Endodermal cell (in vitro differentiated cells): ENCODE results near the gene PIAS3. TPM values are rescaled to one million over a fixed set of nuclear protein-coding genes. Genes with fewer than 3 reads are reported as not detected.

ENCODE experiments used
- DNase-seq: peaks from one replicate; pipeline ENCODE4 v3.0.0-alpha.2; 2017
- H3K27ac ChIP-seq: 2 replicates; pipeline ENCODE4 v1.5.1; 2013; ENCODE audit warnings: mild to moderate bottlenecking, low read depth, low read length, moderate library complexity
- H3K27me3 ChIP-seq: 2 replicates; pipeline ENCODE4 v1.6.1; 2013; ENCODE audit warnings: mild to moderate bottlenecking, low read length, moderate library complexity; ENCODE audit not compliant: insufficient read depth, control insufficient read depth, poor library complexity, severe bottlenecking
- H3K36me3 ChIP-seq: 2 replicates; pipeline ENCODE4 v1.7.0; 2013; ENCODE audit warnings: mild to moderate bottlenecking, low read length, moderate library complexity; ENCODE audit not compliant: control insufficient read depth, insufficient read depth
- H3K4me1 ChIP-seq: one replicate; pipeline ENCODE4 v1.7.0; 2013; ENCODE audit warnings: low read length; ENCODE audit not compliant: control insufficient read depth, insufficient read depth
- H3K4me3 ChIP-seq: 2 replicates; pipeline ENCODE4 v1.5.1; 2013; ENCODE audit warnings: mild to moderate bottlenecking, low read length, moderate library complexity
- H3K9ac ChIP-seq: 2 replicates; pipeline ENCODE4 v1.6.1; 2013; ENCODE audit warnings: mild to moderate bottlenecking, low read length, moderate library complexity; ENCODE audit not compliant: poor library complexity, severe bottlenecking; ENCODE audit errors: extremely low read depth
- H3K9me3 ChIP-seq: 2 replicates; pipeline ENCODE4 v1.6.1; 2013; ENCODE audit warnings: mild to moderate bottlenecking, low read length, moderate library complexity; ENCODE audit not compliant: control insufficient read depth
- H3K27ac Mint-ChIP-seq: 2 replicates; pipeline ENCODE4 v1.8.0; 2020; ENCODE audit warnings: mixed read lengths
- H3K27me3 Mint-ChIP-seq: 2 replicates; pipeline ENCODE4 v1.8.0; 2021; ENCODE audit warnings: mild to moderate bottlenecking, mixed read lengths; ENCODE audit not compliant: insufficient read depth
- H3K36me3 Mint-ChIP-seq: 2 replicates; pipeline ENCODE4 v1.8.0; 2020; ENCODE audit warnings: low read depth, mixed read lengths
- H3K4me1 Mint-ChIP-seq: 2 replicates; pipeline ENCODE4 v1.8.0; 2020; ENCODE audit warnings: mixed read lengths
- H3K4me3 Mint-ChIP-seq: 2 replicates; pipeline ENCODE4 v1.8.0; 2020; ENCODE audit warnings: mild to moderate bottlenecking, moderate library complexity, mixed read lengths
- H3K9me3 Mint-ChIP-seq: 2 replicates; pipeline ENCODE4 v1.8.0; 2020; ENCODE audit warnings: mild to moderate bottlenecking, mixed read lengths
- WGBS, 2 experiments: methylation state at CpG; one replicate each; pipeline versions ENCODE4 v1.1.5 to v1.1.7; 2013; ENCODE audit warnings: missing lambda C conversion rate in 2 of 2, mixed read lengths in 1 of 2; ENCODE audit not compliant: insufficient coverage in 1 of 2, insufficient read length in 1 of 2; 5-methylcytosine and 5-hydroxymethylcytosine counted together
- total RNA-seq, 2 donors: library from RNA; stranded (reverse); fragmentation: NEBNext Ultra II Directional in 1 of 2; extraction: Animal tissue kit (Norgen Biotek cat#: 25700) in 1 of 2; gene quantifications; 2 replicates in 1 of 2; 3 replicates in 1 of 2; pipeline ENCODE4 v1.2.1, GENCODE V29; 2021
- TF ChIP-seq, protein P1 (sequence below): fragments of 200-600 bp; sonication (generic); conservative IDR thresholded peaks from 2 replicates; pipeline ENCODE4 v1.5.0; 2021; ENCODE audit warnings: antibody characterized with exemption, mild to moderate bottlenecking

PIAS3 gene
- total RNA-seq, 2 donors from 2014 or later: 44.8 to 53.4 TPM

DNA sequence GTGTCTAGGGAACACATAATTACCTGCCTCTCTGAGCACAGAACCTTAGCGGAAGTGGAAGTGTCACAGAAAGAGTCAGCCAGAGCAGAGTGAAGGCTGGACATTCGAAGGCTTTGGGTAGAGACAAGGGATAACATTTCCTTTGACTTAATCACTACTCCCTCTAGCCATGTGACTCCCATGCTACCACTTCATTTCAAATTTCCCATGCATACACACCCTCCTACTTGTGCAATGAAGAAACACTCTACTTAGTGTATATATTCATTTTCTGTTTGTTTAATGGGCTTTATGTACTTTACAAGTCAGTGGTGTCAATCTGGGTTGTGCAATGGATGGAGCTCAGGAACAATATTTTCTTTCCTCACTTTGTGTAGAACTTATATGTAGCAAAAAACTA, 19.8 kb upstream of the PIAS3 start:
- no peak overlapping the region for H3K4me3 Mint-ChIP-seq
- H3K9me3 Mint-ChIP-seq: no peaks in the 10 kb centered on the region
- peaks cover 13% of the 10 kb centered on the region for H3K4me1 Mint-ChIP-seq
- H3K27me3 ChIP-seq: peaks cover 26% of the 10 kb centered on the region
- H3K36me3 ChIP-seq: no peaks in the 10 kb centered on the region
- no peak overlapping the region for H3K4me3 ChIP-seq
- H3K36me3 Mint-ChIP-seq: no peaks in the 10 kb centered on the region
- H3K27ac ChIP-seq: no peak overlapping the region
- no peaks in the 10 kb centered on the region for H3K9me3 ChIP-seq
- peaks cover 59% of the 10 kb centered on the region for H3K27me3 Mint-ChIP-seq
- DNase-seq: no peak
- no peak overlapping the region for H3K27ac Mint-ChIP-seq
- H3K9ac ChIP-seq: no peak overlapping the region
- WGBS, 2 experiments: 96% methylated on average over 2 of the region's 2 CpGs; no CpG with 5 or more reads in 1 of the 2 experiments
- peaks cover 8% of the 10 kb centered on the region for H3K4me1 ChIP-seq
- TF ChIP-seq, protein P1, sequence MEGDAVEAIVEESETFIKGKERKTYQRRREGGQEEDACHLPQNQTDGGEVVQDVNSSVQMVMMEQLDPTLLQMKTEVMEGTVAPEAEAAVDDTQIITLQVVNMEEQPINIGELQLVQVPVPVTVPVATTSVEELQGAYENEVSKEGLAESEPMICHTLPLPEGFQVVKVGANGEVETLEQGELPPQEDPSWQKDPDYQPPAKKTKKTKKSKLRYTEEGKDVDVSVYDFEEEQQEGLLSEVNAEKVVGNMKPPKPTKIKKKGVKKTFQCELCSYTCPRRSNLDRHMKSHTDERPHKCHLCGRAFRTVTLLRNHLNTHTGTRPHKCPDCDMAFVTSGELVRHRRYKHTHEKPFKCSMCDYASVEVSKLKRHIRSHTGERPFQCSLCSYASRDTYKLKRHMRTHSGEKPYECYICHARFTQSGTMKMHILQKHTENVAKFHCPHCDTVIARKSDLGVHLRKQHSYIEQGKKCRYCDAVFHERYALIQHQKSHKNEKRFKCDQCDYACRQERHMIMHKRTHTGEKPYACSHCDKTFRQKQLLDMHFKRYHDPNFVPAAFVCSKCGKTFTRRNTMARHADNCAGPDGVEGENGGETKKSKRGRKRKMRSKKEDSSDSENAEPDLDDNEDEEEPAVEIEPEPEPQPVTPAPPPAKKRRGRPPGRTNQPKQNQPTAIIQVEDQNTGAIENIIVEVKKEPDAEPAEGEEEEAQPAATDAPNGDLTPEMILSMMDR: no peak

- Histone ChIP-seq H3K27ac (no peak overlapping the region), H3K4me1 (peaks cover 8% of the 10 kb centered on the region), H3K9me3 (no peaks in the 10 kb centered on the region), H3K36me3 (no peaks in the 10 kb centered on the region), H3K27me3 (peaks cover 26% of the 10 kb centered on the region), H3K9ac (no peak overlapping the region), H3K4me3 (no peak overlapping the region)
- Mint-ChIP-seq H3K27ac (no peak overlapping the region), H3K4me3 (no peak overlapping the region), H3K4me1 (peaks cover 15% of the 10 kb centered on the region), H3K9me3 (no peaks in the 10 kb centered on the region), H3K27me3 (peaks cover 59% of the 10 kb centered on the region), H3K36me3 (no peaks in the 10 kb centered on the region)
- 83 to 88% methylated on average over 5 to 7 of the region's 7 CpGs for WGBS, 2 experiments
- TF ChIP-seq, protein P1: no peak
- no peak for DNase-seq
Observed at GRCh38 chr1:145877923-145878486, 19.1 kb upstream of the PIAS3 start.

- H3K27me3 Mint-ChIP-seq: peaks cover 62% of the 10 kb centered on the region
- Histone ChIP-seq H3K4me3 (no peak overlapping the region), H3K36me3 (no peaks in the 10 kb centered on the region), H3K9ac (no peak overlapping the region), H3K4me1 (peaks cover 5% of the 10 kb centered on the region), H3K27ac (no peak overlapping the region), H3K27me3 (peaks cover 37% of the 10 kb centered on the region), H3K9me3 (no peaks in the 10 kb centered on the region)
- 93 to 94% methylated on average over 12 of the region's 12 CpGs for WGBS, 2 experiments
- peaks cover 24% of the 10 kb centered on the region for H3K4me1 Mint-ChIP-seq
- no peaks in the 10 kb centered on the region for H3K9me3 Mint-ChIP-seq
- H3K27ac Mint-ChIP-seq: no peak overlapping the region
- no peak for DNase-seq
- no peak overlapping the region for H3K4me3 Mint-ChIP-seq
- H3K36me3 Mint-ChIP-seq: no peaks in the 10 kb centered on the region
- TF ChIP-seq, protein P1: no peak
Observed at GRCh38 chr1:145874646-145875045, 15.8 kb upstream of the PIAS3 start.
